K562 (cell line): ENCODE results near the gene PHKB. TPM values are rescaled to one million over a fixed set of nuclear protein-coding genes. Genes with fewer than 3 reads are reported as not detected.
A peak's percentile ranks its signal among the peaks of the same experiment; 100 is the strongest.
"Not testable (repeated sequence)": the region's sequence is repeated elsewhere in the genome, so short reads cannot be mapped to it uniquely, and the experiment has no call there.

Source experiments
- ATAC-seq: fragments of 200-7000 bp; cut with Tn5 transposase; 3 replicates; pipeline ENCODE4 v1.9.1; 2020; ENCODE audit warnings: moderate library complexity
- BruUV-seq: library from RNA; stranded (reverse); fragments of 400-500 nt; replicated peaks from 2 replicates; lab custom pipeline; 2021; lab: Mats Ljungman, UMichigan
- CTCF ChIA-PET: fragments of 300-600 bp; formaldehyde crosslinking; extraction: SDS; loops from one replicate; lab custom pipeline; 2021; ENCODE audit warnings: low intra/inter-chr PET ratio; lab: Yijun Ruan, JAX
- POLR2A ChIA-PET: fragments of 300-600, 350-650 bp; sonication (Branson Sonifier 250); formaldehyde crosslinking; extraction: SDS; loops from one replicate; lab custom pipeline; 2021; ENCODE audit warnings: antibody characterized with exemption, inconsistent platforms; lab: Yijun Ruan, JAX
- DNase-seq, 4 experiments: peaks; one replicate each; pipeline versions ENCODE4 v3.0.0 to v3.0.0-alpha.2; 2011 to 2018; ENCODE audit warnings: low spot score in 3 of 4, mixed read lengths in 3 of 4; ENCODE audit errors: extremely low read depth in 1 of 4
- FAIRE-seq: peaks from 2 replicates; lab custom pipeline; 2011; peaks lifted over from hg19 to GRCh38; lab: Jason Lieb, UNC
- H2AFZ ChIP-seq: 2 replicates; pipeline ENCODE4 v1.6.0; 2011; ENCODE audit warnings: low read depth, low read length, control low read depth, inconsistent platforms
- H3K27ac ChIP-seq: fragments of 200-600 bp; 3 replicates; pipeline ENCODE4 v1.8.0; 2011; ENCODE audit warnings: low read depth, mild to moderate bottlenecking, control low read depth, inconsistent platforms, low read length, moderate library complexity, mixed read lengths; ENCODE audit errors: extremely low read depth
- H3K27me3 ChIP-seq, 2 experiments: fragments of 300-600 bp in 1 of 2; 2 replicates in 1 of 2; 3 replicates in 1 of 2; pipeline versions ENCODE4 v1.6.0 to v1.8.0; 2011; ENCODE audit warnings: inconsistent platforms in 2 of 2, low read length in 2 of 2, mild to moderate bottlenecking in 1 of 2, mixed read lengths in 1 of 2, moderate library complexity in 1 of 2; ENCODE audit not compliant: control insufficient read depth in 2 of 2, insufficient read depth in 2 of 2
- H3K36me3 ChIP-seq: fragments of 300-600 bp; 3 replicates; pipeline ENCODE4 v1.8.0; 2011; ENCODE audit warnings: mild to moderate bottlenecking, low read length, inconsistent platforms; ENCODE audit not compliant: control insufficient read depth, insufficient read depth
- H3K4me1 ChIP-seq, 2 experiments: fragments of 200-600 bp in 1 of 2; replicated peaks in 1 of 2; 2 replicates in 1 of 2; 3 replicates in 1 of 2; pipeline versions ENCODE4 v1.5.1 to v1.8.0; 2011; ENCODE audit warnings: inconsistent platforms in 2 of 2, low read length in 2 of 2, mild to moderate bottlenecking in 1 of 2, mixed read lengths in 1 of 2, moderate library complexity in 1 of 2; ENCODE audit not compliant: control insufficient read depth in 2 of 2, insufficient read depth in 2 of 2
- H3K4me2 ChIP-seq: 2 replicates; pipeline ENCODE4 v1.6.1; 2011; ENCODE audit warnings: low read length, control low read depth, inconsistent platforms, mixed read lengths; ENCODE audit not compliant: insufficient read depth
- H3K4me3 ChIP-seq: fragments of 200-600 bp; sonication (generic), shearing (Covaris generic); 2 replicates; pipeline ENCODE4 v1.5.1; 2016; ENCODE audit warnings: control low read depth, inconsistent platforms
- H3K79me2 ChIP-seq: fragments of 200-600 bp; 3 replicates; pipeline ENCODE4 v1.8.0; 2011; ENCODE audit warnings: low read length, inconsistent platforms; ENCODE audit not compliant: control insufficient read depth, insufficient read depth
- H3K9ac ChIP-seq, 2 experiments: 2 replicates each; pipeline versions ENCODE4 v1.6.0 to v1.6.1; 2011; ENCODE audit warnings: low read depth in 2 of 2, low read length in 2 of 2, control low read depth in 1 of 2, inconsistent platforms in 1 of 2, mild to moderate bottlenecking in 1 of 2, mixed read lengths in 1 of 2; ENCODE audit not compliant: insufficient read depth in 1 of 2
- H3K9me1 ChIP-seq: one replicate; pipeline ENCODE4 v1.6.0; 2011; ENCODE audit warnings: inconsistent platforms, mild to moderate bottlenecking, low read length, moderate library complexity; ENCODE audit not compliant: control insufficient read depth, insufficient read depth
- H3K9me3 ChIP-seq: replicated peaks from 2 replicates; pipeline ENCODE4 v1.5.1; 2011; ENCODE audit warnings: low read depth, low read length, inconsistent platforms; ENCODE audit not compliant: control insufficient read depth, insufficient read depth
- H4K20me1 ChIP-seq: replicated peaks from 2 replicates; pipeline ENCODE4 v1.6.1; 2011; ENCODE audit warnings: low read length, inconsistent platforms, mixed read lengths; ENCODE audit not compliant: control insufficient read depth, insufficient read depth
- GATAD2A ChIP-seq: fragments of 450-650 bp; IDR thresholded peaks from 2 replicates; pipeline ENCODE4 v1.6.1; 2017
- IFI16 ChIP-seq: fragments of 250-450 bp; sonication (Bioruptor Pico); IDR thresholded peaks from 2 replicates; pipeline ENCODE4 v2.1.2; 2022; ENCODE audit warnings: mild to moderate bottlenecking, inconsistent platforms
- RFX5 ChIP-seq: IDR thresholded peaks from 2 replicates; pipeline ENCODE4 v1.6.1; 2011; ENCODE audit warnings: low read depth, mild to moderate bottlenecking, improper control_type of control experiment, low read length
- TCF7L2 ChIP-seq: fragments of 150-350 bp; IDR thresholded peaks from 2 replicates; pipeline ENCODE4 v1.6.1; 2016; ENCODE audit warnings: low read depth, mild to moderate bottlenecking, low read length, moderate library complexity
- ZNF639 ChIP-seq, 2 experiments: fragments of 200-800 bp in 1 of 2; sonication (Bioruptor generic) in 1 of 2; sonication (generic) in 1 of 2; formaldehyde crosslinking in 1 of 2; IDR thresholded peaks in 1 of 2; conservative IDR thresholded peaks in 1 of 2; 2 replicates each; pipeline versions ENCODE4 v1.5.0 to v1.6.1; 2016 to 2020; ENCODE audit warnings: missing compliant biosample characterization in 1 of 2, missing genetic modification characterization in 1 of 2, missing genetic modification reagents in 1 of 2
- WGBS: fragments of 100-300 bp; shearing (Covaris generic); methylation state at CpG from one replicate; pipeline ENCODE4 v1.1.6; 2016; ENCODE audit warnings: low coverage, mixed read lengths; ENCODE audit not compliant: insufficient coverage; ENCODE audit errors: missing lambda C conversion rate; 5-methylcytosine and 5-hydroxymethylcytosine counted together
- in situ Hi-C: fragments of 300-500 bp; cut with MboI; formaldehyde crosslinking; loops from 4 replicates; pipeline ENCODE4 v1.15.0; 2018; ENCODE audit warnings: inconsistent platforms, mixed read lengths
- intact Hi-C: fragments of 100-400 bp; cut with micrococcal nuclease; formaldehyde crosslinking; loops from 2 replicates; pipeline ENCODE4 v1.14.2; 2022
- polyA plus RNA-seq, 8 experiments: library from polyadenylated mRNA; depleted of rRNA in 4 of 8; stranded (reverse) in 5 of 8; unstranded in 3 of 8; fragments of >200 nt; fragmentation: Nextera tagmentation in 2 of 8; fragmentation: Illumina TruSeq in 1 of 8; extraction: Ambion mirVana in 2 of 8; extraction: Trizol in 1 of 8; gene quantifications; 2 replicates each; pipeline versions ENCODE4 v1.2.1 to v1.2.3, GENCODE V29; 2011 to 2014; ENCODE audit warnings: inconsistent platforms in 1 of 8, missing spikeins in 1 of 8
- total RNA-seq, 7 experiments: library from RNA; depleted of rRNA in 6 of 7; stranded (reverse); fragments of >200 nt in 6 of 7; fragmentation: Illumina TruSeq in 2 of 7; extraction: Trizol in 2 of 7; gene quantifications; 2 replicates each; pipeline versions ENCODE4 v1.2.1 to v1.2.3, GENCODE V29; 2011 to 2021; ENCODE audit warnings: low replicate concordance in 1 of 7

Gene PHKB
- total and polyA plus RNA-seq, 9 of the 15 experiments (the other 6 are each of a cell fraction or from before 2014, with no cell fraction given) = 24.7 to 92.3 (median 67.0) TPM

DNA sequence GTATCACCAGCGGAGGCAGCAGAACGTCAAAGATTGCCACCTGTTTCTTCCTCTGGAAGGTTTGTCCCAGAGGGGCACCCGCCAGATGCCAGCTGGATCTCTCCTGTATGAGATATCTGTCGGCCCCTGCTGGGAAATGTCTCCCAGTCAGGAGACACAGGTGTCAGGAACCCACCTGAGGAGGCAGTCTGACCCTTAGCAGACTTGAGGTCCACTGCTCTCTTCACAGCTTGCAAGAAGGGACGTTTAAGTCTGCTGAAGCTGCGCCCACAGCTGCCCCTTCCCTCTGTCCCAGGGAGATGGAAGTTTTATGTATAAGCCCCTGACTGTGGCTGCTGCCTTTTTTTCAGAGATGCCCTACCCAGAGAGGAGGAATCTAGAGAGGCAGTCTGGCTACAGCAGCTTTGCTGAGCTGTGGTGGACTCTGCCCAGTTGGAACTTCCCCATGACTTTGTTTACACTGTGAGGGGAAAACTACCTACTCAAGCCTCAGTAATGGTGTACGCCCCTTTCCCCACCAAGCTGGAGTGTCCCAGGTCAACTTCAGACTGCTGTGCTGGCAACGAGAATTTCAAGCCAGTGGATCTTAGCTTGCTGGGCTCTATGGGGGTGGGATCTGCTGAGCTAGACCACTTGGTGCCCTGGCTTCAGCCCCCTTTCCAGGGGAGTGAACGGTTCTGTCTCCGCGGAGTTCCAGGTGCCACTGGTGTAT lies 92.9 kb downstream of the PHKB start:
- Histone ChIP-seq H2AFZ (no peak overlapping the region), H3K9me1 (no peaks in the 10 kb centered on the region), H4K20me1 (no peaks in the 10 kb centered on the region), H3K4me3 (no peak overlapping the region)
- ATAC-seq (no peak), DNase-seq (no peak)
- ChIA-PET CTCF (no interaction called here), POLR2A (interaction anchor here (2.2 kb wide), 1 partner anchor 8 kb away, joined by 7 read pairs; no protein-coding TSS in a partner anchor)
- intact Hi-C loops = no loop called here
- TF ChIP-seq ZNF639 (CRISPR knock-in tag; conservative IDR thresholded peaks at IDR 0.05 in 1 of 2, IDR thresholded peaks at IDR 0.05 in 1 of 2) = no peak
- TF ChIP-seq RFX5 = no peak
- TF ChIP-seq GATAD2A = no peak
- TF ChIP-seq IFI16 (CRISPR knock-in tag) = no peak
- TF ChIP-seq TCF7L2 = no peak
- TF ChIP-seq, all 486 proteins: peak for 0
- H3K9me3 ChIP-seq = no peaks in the 10 kb centered on the region
- H3K36me3 ChIP-seq = peaks cover 22% of the 10 kb centered on the region; the same call in 1 of the 3 replicates
- H3K4me1 ChIP-seq = peaks cover 0 to 3% of the 10 kb centered on the region in 2 experiments; a peak in 2 of 5 replicates
- H3K79me2 ChIP-seq = no peaks in the 10 kb centered on the region
- no TSS peak for BruUV-seq
- H3K4me2 ChIP-seq = no peak overlapping the region
- H3K27me3 ChIP-seq = no peaks in the 10 kb centered on the region
- no peak for FAIRE-seq
- in situ Hi-C loops = no loop called here
- no peak overlapping the region for H3K27ac ChIP-seq
- H3K9ac ChIP-seq = no peak overlapping the region; a peak in 1 of 4 replicates
- WGBS = 90% methylated on average over 6 of the region's 11 CpGs

GRCh38 chr16:47554587-47554986 lies 93.5 kb downstream of the PHKB start:
- WGBS = 41% methylated on average over 8 of the region's 8 CpGs
- in situ Hi-C loops, H3K4me1 ChIP-seq, H3K4me2 ChIP-seq, H3K9ac ChIP-seq, H3K9me1 ChIP-seq, H3K9me3 ChIP-seq, H4K20me1 ChIP-seq, intact Hi-C loops, H3K4me3 ChIP-seq, H3K79me2 ChIP-seq, H2AFZ ChIP-seq, H3K27me3 ChIP-seq, H3K27ac ChIP-seq, BruUV-seq: not testable (repeated sequence)
- FAIRE-seq = peak; percentile 70
- ATAC-seq = peak; percentile 66
- ChIA-PET CTCF (interaction anchor here (0.7 kb wide), 1 partner anchor 132 kb away, joined by 3 read pairs; no protein-coding TSS in a partner anchor), POLR2A (interaction anchor here (2.2 kb wide), 1 partner anchor 8 kb away, joined by 7 read pairs; no protein-coding TSS in a partner anchor)
- H3K36me3 ChIP-seq = peaks cover 19% of the 10 kb centered on the region; the same call in 1 of the 3 replicates
- peak in 1 of 4 experiments; percentile 33 for DNase-seq
